PC-3 (cell line): ENCODE data around the gene PHC3. TPM values are rescaled to one million over a fixed set of nuclear protein-coding genes. Genes with fewer than 3 reads are reported as not detected.

Experiments
- ATAC-seq: fragments of 200-7000 bp; cut with Tn5 transposase; 2 replicates; pipeline ENCODE4 v1.9.1; 2020; ENCODE audit warnings: mild to moderate bottlenecking, moderate library complexity
- Bru-seq: library from RNA; stranded (reverse); fragments of 400-500 nt; gene quantifications from one replicate; lab custom pipeline; 2021; lab: Mats Ljungman, UMichigan
- BruChase-seq, 2 experiments: library from RNA; stranded (reverse); fragments of 400-500 nt; gene quantifications; one replicate each; lab custom pipeline; 2021; lab: Mats Ljungman, UMichigan
- BruUV-seq: library from RNA; stranded (reverse); fragments of 400-500 nt; replicated peaks from 2 replicates; lab custom pipeline; 2021; lab: Mats Ljungman, UMichigan
- CTCF ChIA-PET: fragments of 300-600 bp; sonication (Branson Sonifier 250); formaldehyde crosslinking; loops from one replicate; lab custom pipeline; 2022; ENCODE audit warnings: antibody characterized with exemption; lab: Charles Lee
- POLR2A ChIA-PET: fragments of 300-600 bp; sonication (Branson Sonifier 250); formaldehyde crosslinking; loops from one replicate; lab custom pipeline; 2022; ENCODE audit warnings: antibody characterized with exemption; ENCODE audit not compliant: unreplicated experiment; lab: Charles Lee
- DNase-seq: peaks from one replicate; pipeline ENCODE4 v3.0.0-alpha.2; 2015
- H2AFZ ChIP-seq: fragments of 300-600 bp; sonication (generic); 2 replicates; pipeline ENCODE4 v1.6.0; 2016; ENCODE audit warnings: antibody characterized with exemption, low read length
- H3F3A ChIP-seq: fragments of 300-600 bp; sonication (generic); one replicate; pipeline ENCODE4 v1.6.0; 2017; ENCODE audit warnings: antibody characterized with exemption, low read length, control low read depth, mild to moderate bottlenecking; ENCODE audit not compliant: unreplicated experiment
- H3K27ac ChIP-seq: fragments of 300-600 bp; sonication (generic); 2 replicates; pipeline ENCODE4 v1.5.1; 2016; ENCODE audit warnings: mild to moderate bottlenecking, low read length
- H3K27me3 ChIP-seq: fragments of 300-600 bp; sonication (generic); 2 replicates; pipeline ENCODE4 v1.6.1; 2016; ENCODE audit warnings: low read length, mixed read lengths
- H3K36me3 ChIP-seq: fragments of 300-600 bp; sonication (generic); 2 replicates; pipeline ENCODE4 v1.6.1; 2016; ENCODE audit warnings: low read depth, mixed run types, low read length, mixed read lengths
- H3K4me1 ChIP-seq: fragments of 300-600 bp; sonication (generic); 2 replicates; pipeline ENCODE4 v1.5.1; 2016; ENCODE audit warnings: low read length; ENCODE audit not compliant: insufficient read depth
- H3K4me2 ChIP-seq: fragments of 300-600 bp; sonication (generic); 2 replicates; pipeline ENCODE4 v1.6.0; 2016; ENCODE audit warnings: low read length
- H3K4me3 ChIP-seq: fragments of 300-600 bp; sonication (generic); 2 replicates; pipeline ENCODE4 v1.5.1; 2016; ENCODE audit warnings: mild to moderate bottlenecking, low read length, mixed read lengths
- H3K79me2 ChIP-seq: fragments of 300-600 bp; sonication (generic); 2 replicates; pipeline ENCODE4 v1.6.1; 2017; ENCODE audit warnings: low read length, mixed read lengths
- H3K9ac ChIP-seq: fragments of 300-600 bp; sonication (generic); 2 replicates; pipeline ENCODE4 v1.6.0; 2016; ENCODE audit warnings: mild to moderate bottlenecking, low read length
- H3K9me2 ChIP-seq: fragments of 300-600 bp; sonication (generic); replicated peaks from 2 replicates; pipeline ENCODE4 v1.6.1; 2016; ENCODE audit warnings: mixed run types, low read length, mixed read lengths
- H3K9me3 ChIP-seq: fragments of 300-600 bp; sonication (generic); 2 replicates; pipeline ENCODE4 v1.6.1; 2016; ENCODE audit warnings: low read length, mixed read lengths
- H4K20me1 ChIP-seq: fragments of 300-600 bp; sonication (generic); 2 replicates; pipeline ENCODE4 v1.6.1; 2016; ENCODE audit warnings: low read length, mixed read lengths
- CTCF ChIP-seq: fragments of 300-600 bp; sonication (generic); conservative IDR thresholded peaks from 2 replicates; pipeline ENCODE4 v1.5.1; 2017; ENCODE audit warnings: antibody characterized with exemption, low read depth, mild to moderate bottlenecking, low read length
- EZH2 ChIP-seq: fragments of 300-600 bp; sonication (generic); IDR thresholded peaks from one replicate; pipeline ENCODE4 v1.6.1; 2017; ENCODE audit warnings: antibody characterized with exemption, mild to moderate bottlenecking, low read length; ENCODE audit not compliant: unreplicated experiment
- EZH2phosphoT487 ChIP-seq: fragments of 300-600 bp; sonication (generic); IDR thresholded peaks from 2 replicates; pipeline ENCODE4 v1.6.1; 2018; ENCODE audit warnings: mild to moderate bottlenecking, antibody characterized with exemption, low read length, borderline replicate concordance
- intact Hi-C: fragments of 100-400 bp; cut with micrococcal nuclease; formaldehyde crosslinking; loops from 2 replicates; pipeline ENCODE4 v1.9.0; 2023
- long read RNA-seq: library from polyadenylated mRNA; unstranded; transcript quantifications from one replicate; pipeline ENCODE4 v2.0.0, GENCODE V29; 2021; ENCODE audit not compliant: unreplicated experiment
- total RNA-seq: library from RNA; depleted of rRNA; stranded (reverse); fragments of >200 nt; gene quantifications from 2 replicates; pipeline ENCODE4 v1.2.3, GENCODE V29; 2014; rRNA removed

PHC3 gene
- total RNA-seq (7.5 and 16.2 TPM in 2 replicates), Bru-seq, nascent RNA (percentile 91 among the genes with signal in this experiment), BruChase-seq, experiment 1, labeled RNA remaining after a 6-hour chase (percentile 89 among the genes with signal in this experiment), BruChase-seq, experiment 2, labeled RNA remaining after a 2-hour chase (percentile 92 among the genes with signal in this experiment)
- long read RNA-seq, full-length matches to known transcripts = 1 of 11 reads
- long read RNA-seq, partial matches to known transcripts = 2 of 11 reads
- long read RNA-seq, other reads (novel, unspliced or antisense) = 8 of 11 reads

DNA sequence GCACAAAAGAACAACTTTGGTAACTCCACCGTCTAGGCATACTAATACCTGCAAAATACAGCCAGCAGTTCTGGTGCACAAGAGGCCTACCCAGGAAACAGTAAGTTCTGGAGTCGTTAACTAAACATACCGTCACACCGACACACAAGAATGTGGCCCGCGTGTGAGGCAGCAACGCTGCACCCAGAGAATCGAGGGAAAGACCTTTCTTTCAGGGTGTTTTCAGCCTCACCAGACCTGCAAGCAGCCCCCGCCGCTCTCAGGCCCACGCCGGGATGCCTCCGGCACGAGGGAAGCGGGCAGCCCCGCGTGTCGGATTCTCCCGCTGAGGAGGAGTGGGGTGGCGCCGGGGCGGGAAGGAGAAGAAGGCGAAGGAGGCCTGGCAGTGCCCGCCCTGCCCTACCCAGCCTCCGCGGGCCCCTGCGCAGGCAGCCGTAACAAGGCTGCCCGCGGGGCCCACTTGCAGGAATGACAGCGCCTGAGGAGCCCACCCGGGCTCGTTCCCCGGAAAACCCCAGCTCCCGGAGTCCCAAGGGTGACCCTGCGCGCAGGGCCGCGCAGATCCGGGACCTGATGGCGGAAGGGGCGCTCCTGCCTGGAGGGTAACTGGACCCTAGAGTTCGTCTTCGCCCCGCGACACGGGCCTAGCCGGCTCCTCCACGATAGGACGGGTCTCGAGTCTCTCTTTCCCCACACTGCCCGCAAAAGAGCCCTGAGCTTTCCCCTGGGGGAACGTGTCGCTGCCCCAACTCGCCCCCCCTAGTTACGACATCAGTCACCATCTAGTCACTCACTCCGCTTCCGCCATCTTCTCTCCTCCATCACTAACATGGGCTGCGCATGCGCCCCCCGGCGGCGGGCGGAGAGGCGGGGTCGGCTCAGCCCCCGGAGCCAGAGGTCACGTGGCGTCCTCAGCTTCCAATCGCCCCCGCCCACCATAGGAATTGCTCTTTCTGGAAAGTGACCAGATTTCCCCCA lies at the start of gene PHC3:
Gene PHC3, minus strand, starts transcription at position 826 of the 978 bp plus-strand sequence. Its CDS starts 18 bp downstream, at position 808.
- peak within 1 kb of the TSS; percentile 88 for H2AFZ ChIP-seq
- CTCF ChIA-PET = interaction anchor here (0.7 kb wide), 1 partner anchor 628 kb away, joined by 3 read pairs; no protein-coding TSS in a partner anchor

GRCh38 chr3:170228093-170228766 lies 46.7 kb upstream of the PHC3 start:
- no peaks in the 10 kb centered on the region for H3F3A ChIP-seq
- H3K27me3 ChIP-seq = no peaks in the 10 kb centered on the region
- no peak overlapping the region for H3K9ac ChIP-seq
- peaks cover 16% of the 10 kb centered on the region for H3K4me1 ChIP-seq
- no peak overlapping the region for H3K4me3 ChIP-seq
- ChIA-PET POLR2A (no interaction called here), CTCF (no interaction called here)
- no peak overlapping the region for H3K4me2 ChIP-seq
- no peak overlapping the region for H2AFZ ChIP-seq
- H3K27ac ChIP-seq = no peak overlapping the region
- BruUV-seq = no TSS peak
- TF ChIP-seq CTCF (no peak), EZH2phosphoT487 (no peak), EZH2 (no peak)
- intact Hi-C loops = no loop called here
- no peaks in the 10 kb centered on the region for H3K9me3 ChIP-seq
- H4K20me1 ChIP-seq = peaks cover 13% of the 10 kb centered on the region; the same call in 1 of the 2 replicates
- DNase-seq (peak; percentile 41), ATAC-seq (peak; percentile 30; the same call in 1 of the 2 replicates)
- H3K79me2 ChIP-seq = peaks cover 92% of the 10 kb centered on the region
- H3K36me3 ChIP-seq = no peaks in the 10 kb centered on the region
- no peaks in the 10 kb centered on the region for H3K9me2 ChIP-seq

More for the DNA sequence above, at the start of gene PHC3:
- peak; percentile 81 for ATAC-seq
- no peaks in the 10 kb centered on the region for H3F3A ChIP-seq
- DNase-seq = peak; percentile 93
- peaks cover 18% of the 10 kb centered on the region; the same call in 1 of the 2 replicates for H3K36me3 ChIP-seq
- TF ChIP-seq EZH2phosphoT487 = no peak
- TF ChIP-seq EZH2 = no peak
- TF ChIP-seq CTCF = no peak
- H3K4me3 ChIP-seq = peak within 1 kb of the TSS; percentile 75
- H4K20me1 ChIP-seq = 0 out of 2 replicates have a peak, but pooled peaks cover 5% of the 10 kb centered on the region
- H3K9ac ChIP-seq = peak within 1 kb of the TSS; percentile 93
- H3K4me1 ChIP-seq = peaks cover 16% of the 10 kb centered on the region
- POLR2A ChIA-PET = interaction anchor here (0.6 kb wide), 3 partner anchors 20 to 510 kb away, joined by 3 read pairs; no protein-coding TSS in a partner anchor
- no peaks in the 10 kb centered on the region for H3K27me3 ChIP-seq
- peak within 1 kb of the TSS; percentile 47 for H3K27ac ChIP-seq
- H3K9me2 ChIP-seq = no peaks in the 10 kb centered on the region
- H3K79me2 ChIP-seq = peaks cover 42% of the 10 kb centered on the region
- TSS peak; percentile 87 for BruUV-seq
- H3K4me2 ChIP-seq = peak within 1 kb of the TSS; percentile 93
- no peaks in the 10 kb centered on the region for H3K9me3 ChIP-seq
- intact Hi-C loops = loop anchor here (1.0 to 10.0 kb wide), 3 partner anchors 42 to 416 kb away; partner anchors contain the start of genes PRKCI and TERC
